ENCODE data around the gene TSPAN5.

Gene TSPAN5

GRCh38 chr4:98567611-98568010 is 90.8 kb downstream of the TSPAN5 start:
- Histone ChIP-seq H3K36me3 (ENCODE audit: control insufficient read depth, insufficient read depth, low read length) (no peaks in the 10 kb centered on the region), H3K27me3 (replicated peaks; ENCODE audit: control insufficient read depth, insufficient read depth, low read length) (no peaks in the 10 kb centered on the region), H3K4me3 (replicated peaks; ENCODE audit: low read depth, low read length) (no peak overlapping the region)
- DNase-seq (ENCODE audit: extremely low read depth, insufficient read length): no peak
- TF ChIP-seq CTCF (IDR thresholded peaks at IDR 0.05; ENCODE audit: insufficient read depth, low read length, poor library complexity, severe bottlenecking): no peak

- TF ChIP-seq CTCF (IDR thresholded peaks at IDR 0.05; ENCODE audit: insufficient read depth, low read length, poor library complexity, severe bottlenecking): no peak
These were observed 91.9 kb downstream of the TSPAN5 start for GRCh38 chr4:98566361-98567008.

GRCh38 chr4:98565681-98566301 is 92.6 kb downstream of the TSPAN5 start:
- Histone ChIP-seq H3K4me3 (replicated peaks; ENCODE audit: low read depth, low read length) (no peak overlapping the region), H3K36me3 (ENCODE audit: control insufficient read depth, insufficient read depth, low read length) (no peaks in the 10 kb centered on the region), H3K27me3 (replicated peaks; ENCODE audit: control insufficient read depth, insufficient read depth, low read length) (no peaks in the 10 kb centered on the region)
- DNase-seq (ENCODE audit: extremely low read depth, insufficient read length): no peak
- TF ChIP-seq CTCF (IDR thresholded peaks at IDR 0.05; ENCODE audit: insufficient read depth, low read length, poor library complexity, severe bottlenecking): no peak

More at GRCh38 chr4:98566361-98567008, 91.9 kb downstream of the TSPAN5 start:
- Histone ChIP-seq H3K36me3 (ENCODE audit: control insufficient read depth, insufficient read depth, low read length) (no peaks in the 10 kb centered on the region), H3K4me3 (replicated peaks; ENCODE audit: low read depth, low read length) (no peak overlapping the region), H3K27me3 (replicated peaks; ENCODE audit: control insufficient read depth, insufficient read depth, low read length) (no peaks in the 10 kb centered on the region)
- no peak for DNase-seq (ENCODE audit: extremely low read depth, insufficient read length)

- Histone ChIP-seq H3K4me3 (replicated peaks; ENCODE audit: low read depth, low read length) (no peak overlapping the region), H3K36me3 (ENCODE audit: control insufficient read depth, insufficient read depth, low read length) (no peaks in the 10 kb centered on the region), H3K27me3 (replicated peaks; ENCODE audit: control insufficient read depth, insufficient read depth, low read length) (no peaks in the 10 kb centered on the region)
- no peak for DNase-seq (ENCODE audit: extremely low read depth, insufficient read length)
- TF ChIP-seq CTCF (IDR thresholded peaks at IDR 0.05; ENCODE audit: insufficient read depth, low read length, poor library complexity, severe bottlenecking): no peak
These were observed 93.6 kb downstream of the TSPAN5 start for GRCh38 chr4:98564852-98565251.

GRCh38 chr4:98560321-98560720 is 98.1 kb downstream of the TSPAN5 start:
- TF ChIP-seq CTCF (IDR thresholded peaks at IDR 0.05; ENCODE audit: insufficient read depth, low read length, poor library complexity, severe bottlenecking): no peak
- no peaks in the 10 kb centered on the region for H3K27me3 ChIP-seq (replicated peaks; ENCODE audit: control insufficient read depth, insufficient read depth, low read length)
- no peak overlapping the region for H3K4me3 ChIP-seq (replicated peaks; ENCODE audit: low read depth, low read length)
- H3K36me3 ChIP-seq (ENCODE audit: control insufficient read depth, insufficient read depth, low read length): no peaks in the 10 kb centered on the region
- DNase-seq (ENCODE audit: extremely low read depth, insufficient read length): no peak

Measured in GM06990 (cell line).